GM12878 (cell line): Measurements from ENCODE around the gene ZMYM5. TPM values are rescaled to one million over a fixed set of nuclear protein-coding genes. Genes with fewer than 3 reads are reported as not detected.

Experiments used
- BACH1 ChIP-seq: fragments of 450-650 bp; IDR thresholded peaks from 2 replicates; pipeline ENCODE4 v1.6.1; 2017; ENCODE audit warnings: mild to moderate bottlenecking, borderline replicate concordance
- BCL11A ChIP-seq: IDR thresholded peaks from 2 replicates; pipeline ENCODE4 v1.6.1; 2011; ENCODE audit warnings: low read depth, low read length
- EZH2 ChIP-seq: IDR thresholded peaks from 2 replicates; pipeline ENCODE4 v1.6.1; 2012; ENCODE audit warnings: low read depth, mild to moderate bottlenecking, control low read depth, inconsistent platforms, low read length, borderline replicate concordance; ENCODE audit not compliant: control insufficient read depth
- FOXK2 ChIP-seq: fragments of 450-650 bp; IDR thresholded peaks from 2 replicates; pipeline ENCODE4 v1.6.1; 2017; ENCODE audit warnings: mild to moderate bottlenecking, moderate library complexity
- HCFC1 ChIP-seq: fragments of 150-350 bp; IDR thresholded peaks from 2 replicates; pipeline ENCODE4 v1.6.1; 2014; ENCODE audit warnings: low read length
- IRF3 ChIP-seq: fragments of 450-650 bp; IDR thresholded peaks from 2 replicates; pipeline ENCODE4 v1.6.1; 2014; ENCODE audit warnings: mild to moderate bottlenecking
- KDM1A ChIP-seq: fragments of 200-600 bp; sonication (generic); IDR thresholded peaks from 2 replicates; pipeline ENCODE4 v1.6.1; 2016; ENCODE audit warnings: borderline replicate concordance
- MXI1 ChIP-seq: fragments of 150-350 bp; IDR thresholded peaks from 2 replicates; pipeline ENCODE4 v1.6.1; 2011; ENCODE audit warnings: low read depth, mild to moderate bottlenecking, inconsistent platforms, low read length, improper control_type of control experiment
- NR2C2 ChIP-seq: IDR thresholded peaks from 2 replicates; pipeline ENCODE4 v1.6.1; 2011; ENCODE audit warnings: borderline replicate concordance, low read depth; ENCODE audit not compliant: control insufficient read depth, insufficient read length
- PAX8 ChIP-seq: fragments of 450-650 bp; IDR thresholded peaks from 2 replicates; pipeline ENCODE4 v1.6.1; 2017; ENCODE audit warnings: mild to moderate bottlenecking, moderate library complexity
- RAD21 ChIP-seq: IDR thresholded peaks from 2 replicates; pipeline ENCODE4 v1.6.1; 2011; ENCODE audit warnings: mild to moderate bottlenecking, low read depth, low read length, moderate library complexity; ENCODE audit not compliant: insufficient read depth
- RUNX3 ChIP-seq: IDR thresholded peaks from 2 replicates; pipeline ENCODE4 v1.6.1; 2012; ENCODE audit warnings: low read length, inconsistent platforms
- SMAD1 ChIP-seq: fragments of 450-650 bp; IDR thresholded peaks from 2 replicates; pipeline ENCODE4 v1.6.1; 2018; ENCODE audit warnings: mild to moderate bottlenecking, low read depth; ENCODE audit not compliant: partially characterized antibody
- SMARCA5 ChIP-seq: fragments of 450-650 bp; IDR thresholded peaks from 2 replicates; pipeline ENCODE4 v1.6.1; 2017; ENCODE audit warnings: mild to moderate bottlenecking
- SPI1 ChIP-seq: IDR thresholded peaks from 2 replicates; pipeline ENCODE4 v1.6.1; 2011; ENCODE audit warnings: low read depth, mild to moderate bottlenecking, low read length, moderate library complexity, borderline replicate concordance; ENCODE audit not compliant: insufficient read depth
- SREBF1 ChIP-seq: IDR thresholded peaks from 2 replicates; pipeline ENCODE4 v1.6.1; 2012; ENCODE audit warnings: mild to moderate bottlenecking, low read length
- STAT3 ChIP-seq: IDR thresholded peaks from 2 replicates; pipeline ENCODE4 v1.6.1; 2011; ENCODE audit warnings: low read depth, low read length, improper control_type of control experiment
- TAF1 ChIP-seq: IDR thresholded peaks from 2 replicates; pipeline ENCODE4 v1.6.1; 2011; ENCODE audit warnings: mild to moderate bottlenecking, low read depth, low read length, borderline replicate concordance
- TARDBP ChIP-seq: IDR thresholded peaks from 2 replicates; pipeline ENCODE4 v1.6.1; 2016; ENCODE audit warnings: borderline replicate concordance
- TCF7 ChIP-seq: IDR thresholded peaks from 2 replicates; pipeline ENCODE4 v1.6.1; 2014; ENCODE audit warnings: antibody characterized with exemption, borderline replicate concordance
- YBX1 ChIP-seq: fragments of 450-650 bp; IDR thresholded peaks from 2 replicates; pipeline ENCODE4 v1.6.1; 2016; ENCODE audit warnings: antibody characterized with exemption
- ZBED1 ChIP-seq: IDR thresholded peaks from 2 replicates; pipeline ENCODE4 v1.6.1; 2016; ENCODE audit warnings: borderline replicate concordance
- ZNF217 ChIP-seq: fragments of 450-650 bp; IDR thresholded peaks from 2 replicates; pipeline ENCODE4 v1.6.1; 2017; ENCODE audit warnings: antibody characterized with exemption, mild to moderate bottlenecking
- polyA plus RNA-seq, 11 experiments: library from polyadenylated mRNA; depleted of rRNA in 4 of 11; unstranded in 6 of 11; stranded (reverse) in 5 of 11; fragments of >200 nt; fragmentation: Nextera tagmentation in 4 of 11; fragmentation: Illumina TruSeq in 1 of 11; extraction: Ambion mirVana in 4 of 11; extraction: Trizol in 1 of 11; gene quantifications; 1 replicate in 1 of 11; 2 replicates in 10 of 11; pipeline versions ENCODE4 v1.2.1 to v1.2.3, GENCODE V29; 2011 to 2016; ENCODE audit warnings: inconsistent platforms in 2 of 11, missing spikeins in 2 of 11, low read depth in 1 of 11
- total RNA-seq, 4 experiments: library from RNA; depleted of rRNA in 3 of 4; stranded (reverse); fragments of >200 nt in 3 of 4; fragmentation: Illumina TruSeq in 1 of 4; extraction: Trizol in 1 of 4; gene quantifications; 2 replicates each; pipeline versions ENCODE4 v1.2.1 to v1.2.3, GENCODE V29; 2013 to 2021

The ZMYM5 gene
- total and polyA plus RNA-seq, 10 of the 15 experiments (the other 5 are each of a cell fraction or from before 2014, with no cell fraction given): 7.1 to 13.7 (median 10.6) TPM

- TF ChIP-seq SMARCA5: 0 out of 2 replicates have a peak, but pooled peaks have one; percentile 16
- no peak for TF ChIP-seq SPI1
- TF ChIP-seq TAF1: peak; percentile 16; the same call in 1 of the 2 replicates
- no peak for TF ChIP-seq SREBF1
- no peak for TF ChIP-seq IRF3
- no peak for TF ChIP-seq ZNF217
- no peak for TF ChIP-seq NR2C2
- TF ChIP-seq HCFC1: no peak
- TF ChIP-seq EZH2: no peak
- no peak for TF ChIP-seq TARDBP
- no peak for TF ChIP-seq YBX1
- no peak for TF ChIP-seq STAT3
- TF ChIP-seq KDM1A: no peak
- TF ChIP-seq FOXK2: no peak
- TF ChIP-seq ZBED1: no peak
- TF ChIP-seq SMAD1: no peak
- no peak for TF ChIP-seq MXI1
- TF ChIP-seq BCL11A: no peak
- no peak for TF ChIP-seq TCF7
- TF ChIP-seq PAX8: no peak
- no peak for TF ChIP-seq RAD21
- 0 out of 2 replicates have a peak, but pooled peaks have one; percentile 16 for TF ChIP-seq RUNX3
- peak; percentile 42; the same call in 1 of the 2 replicates for TF ChIP-seq BACH1
These were observed 81.3 kb downstream of the ZMYM5 start (continued) for GRCh38 chr13:19782049-19782726.
